HG02885 (cell line): ENCODE measurements around the gene DVL3.

Source experiments
- ATAC-seq: cut with Tn5 transposase; IDR thresholded peaks from one replicate; pipeline ENCODE4 v1.9.1; 2021; ENCODE audit warnings: mild to moderate bottlenecking; ENCODE audit not compliant: unreplicated experiment, poor library complexity

The DVL3 gene

GRCh38 chr3:184200825-184201224, 45.6 kb downstream of the DVL3 start:
- no peak for ATAC-seq

DNA sequence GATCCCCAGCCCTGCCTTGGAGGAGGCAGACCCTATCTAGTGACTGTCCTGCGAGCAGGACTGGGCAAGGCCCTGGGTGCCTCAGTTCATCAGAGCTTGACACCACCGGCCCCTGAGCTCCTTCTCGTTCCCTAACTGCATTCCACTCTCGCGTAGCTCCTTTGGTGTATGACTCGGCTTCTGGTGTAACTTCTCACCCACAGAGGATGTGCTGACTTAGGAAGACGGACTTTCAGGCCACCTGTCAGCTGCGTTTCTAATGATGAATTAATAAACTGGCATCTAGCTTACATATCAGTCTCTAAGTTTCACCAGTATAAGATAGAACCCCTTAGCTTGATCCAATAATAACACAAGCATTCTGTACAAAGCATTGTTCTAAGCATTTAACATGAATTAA, 48.3 kb downstream of the DVL3 start:
- no peak for ATAC-seq

- ATAC-seq, result no peak
These were observed 54.2 kb downstream of the DVL3 start for GRCh38 chr3:184209146-184209923.

- ATAC-seq, result no peak
These were observed 56.1 kb downstream of the DVL3 start for GRCh38 chr3:184211297-184211696.

- ATAC-seq, result no peak
These were observed 56.5 kb downstream of the DVL3 start for GRCh38 chr3:184211718-184212117.

DNA sequence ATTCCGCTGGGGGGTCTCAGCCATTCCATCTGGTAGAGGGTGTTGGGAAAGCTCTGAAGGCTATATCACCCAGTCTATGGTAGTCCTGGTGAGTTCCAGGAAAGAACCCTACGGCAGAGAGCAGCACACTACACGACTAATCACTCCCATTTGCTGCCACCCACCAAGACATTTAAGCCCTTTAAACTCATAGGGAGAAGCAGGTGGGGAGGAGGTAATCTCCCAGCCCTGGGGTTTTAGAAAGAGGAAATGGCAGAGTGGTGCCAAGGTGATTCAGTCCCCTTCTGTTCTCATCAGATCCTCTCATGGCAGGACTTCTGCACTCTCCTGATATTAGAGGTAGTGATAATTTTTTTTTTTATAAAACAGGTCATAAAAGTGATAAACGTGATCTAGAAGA, 63.6 kb downstream of the DVL3 start:
- no peak for ATAC-seq

- no peak for ATAC-seq
These were observed 67.3 kb downstream of the DVL3 start for GRCh38 chr3:184222521-184222920.
